SK-N-SH (cell line): Measurements from ENCODE around the gene OSBP2. TPM values are rescaled to one million over a fixed set of nuclear protein-coding genes. Genes with fewer than 3 reads are reported as not detected.

Experiments
- CTCF ChIA-PET: fragments of 300-600, 350-600 bp; formaldehyde crosslinking; extraction: SDS; loops from one replicate; lab custom pipeline; 2021; lab: Yijun Ruan, JAX
- POLR2A ChIA-PET: fragments of 350-600 bp; sonication (Branson Sonifier 250); formaldehyde crosslinking; extraction: SDS; loops from one replicate; lab custom pipeline; 2020; ENCODE audit warnings: antibody characterized with exemption, inconsistent platforms; lab: Yijun Ruan, JAX
- DNase-seq: peaks from one replicate; pipeline ENCODE4 v3.0.0; 2012
- H2AFZ ChIP-seq: fragments of 200-600 bp; sonication (generic); 2 replicates; pipeline ENCODE4 v1.8.1; 2016; ENCODE audit warnings: antibody characterized with exemption, mild to moderate bottlenecking, low read depth
- H3F3A ChIP-seq: fragments of 200-600 bp; sonication (generic); replicated peaks from 2 replicates; pipeline ENCODE3; 2016; ENCODE audit warnings: antibody characterized with exemption, mild to moderate bottlenecking; ENCODE audit not compliant: insufficient read depth
- H3K27ac ChIP-seq, 2 experiments: fragments of 200-500 bp in 1 of 2; fragments of 200-600 bp in 1 of 2; sonication (Bioruptor generic) in 1 of 2; sonication (generic), shearing (Covaris generic) in 1 of 2; 2 replicates each; pipeline versions ENCODE4 v1.5.1 to v1.6.1; 2014 to 2016; ENCODE audit warnings: low read depth in 2 of 2, inconsistent platforms in 1 of 2, low read length in 1 of 2, mild to moderate bottlenecking in 1 of 2, mixed read lengths in 1 of 2
- H3K27me3 ChIP-seq: fragments of 200-600 bp; sonication (generic), shearing (Covaris generic); 2 replicates; pipeline ENCODE4 v1.6.1; 2016; ENCODE audit warnings: mixed run types; ENCODE audit not compliant: insufficient read depth
- H3K36me3 ChIP-seq, 2 experiments: fragments of 200-500 bp in 1 of 2; fragments of 200-600 bp in 1 of 2; sonication (Bioruptor generic) in 1 of 2; sonication (generic) in 1 of 2; replicated peaks in 1 of 2; 2 replicates each; pipeline versions ENCODE3 to v1.5.1; 2014 to 2016; ENCODE audit warnings: low read length in 1 of 2, mild to moderate bottlenecking in 1 of 2; ENCODE audit not compliant: insufficient read depth in 2 of 2, control insufficient read depth in 1 of 2
- H3K4me1 ChIP-seq, 2 experiments: fragments of 200-500 bp in 1 of 2; fragments of 200-600 bp in 1 of 2; sonication (Bioruptor generic) in 1 of 2; sonication (generic), shearing (Covaris generic) in 1 of 2; 2 replicates each; pipeline versions ENCODE4 v1.5.1 to v1.6.1; 2014 to 2016; ENCODE audit warnings: low read depth in 1 of 2, low read length in 1 of 2, mixed run types in 1 of 2; ENCODE audit not compliant: insufficient read depth in 2 of 2, control insufficient read depth in 1 of 2
- H3K4me2 ChIP-seq: fragments of 200-600 bp; sonication (generic), shearing (Covaris generic); 2 replicates; pipeline ENCODE4 v1.6.1; 2017; ENCODE audit warnings: mixed run types
- H3K4me3 ChIP-seq, 2 experiments: fragments of 200-500 bp in 1 of 2; fragments of 200-600 bp in 1 of 2; sonication (Bioruptor generic) in 1 of 2; sonication (generic), shearing (Covaris generic) in 1 of 2; 2 replicates each; pipeline versions ENCODE4 v1.5.1 to v1.8.1; 2014 to 2016; ENCODE audit warnings: low read depth in 2 of 2, inconsistent platforms in 1 of 2, low read length in 1 of 2, mild to moderate bottlenecking in 1 of 2, mixed read lengths in 1 of 2, moderate library complexity in 1 of 2
- H3K79me2 ChIP-seq: fragments of 200-600 bp; sonication (generic); 2 replicates; pipeline ENCODE4 v1.8.1; 2017; ENCODE audit warnings: mild to moderate bottlenecking; ENCODE audit not compliant: insufficient read depth
- H3K9ac ChIP-seq: fragments of 200-600 bp; sonication (generic); 2 replicates; pipeline ENCODE4 v1.6.1; 2017; ENCODE audit warnings: mixed run types
- H3K9me2 ChIP-seq: fragments of 200-600 bp; sonication (generic); 2 replicates; pipeline ENCODE4 v1.6.1; 2017; ENCODE audit warnings: mixed run types
- H3K9me3 ChIP-seq: fragments of 200-600 bp; sonication (generic); 2 replicates; pipeline ENCODE4 v1.6.1; 2017; ENCODE audit warnings: mixed run types, mild to moderate bottlenecking, moderate library complexity
- H4K20me1 ChIP-seq: fragments of 200-600 bp; sonication (generic); 2 replicates; pipeline ENCODE4 v1.6.1; 2017; ENCODE audit warnings: mild to moderate bottlenecking, mixed run types; ENCODE audit not compliant: insufficient read depth
- CHD2 ChIP-seq: fragments of 150-350 bp; IDR thresholded peaks from 2 replicates; pipeline ENCODE4 v1.6.1; 2018; ENCODE audit warnings: low read length; ENCODE audit not compliant: partially characterized antibody
- CTCF ChIP-seq: fragments of 200-600 bp; sonication (generic); IDR thresholded peaks from 2 replicates; pipeline ENCODE4 v1.6.1; 2017; ENCODE audit warnings: antibody characterized with exemption, mild to moderate bottlenecking, moderate library complexity
- EZH2phosphoT487 ChIP-seq: fragments of 200-600 bp; sonication (generic); IDR thresholded peaks from 2 replicates; pipeline ENCODE4 v1.6.1; 2017; ENCODE audit warnings: low read depth, mixed run types, mild to moderate bottlenecking, antibody characterized with exemption, moderate library complexity, borderline replicate concordance
- FOSL2 ChIP-seq: IDR thresholded peaks from 2 replicates; pipeline ENCODE4 v1.4.0; 2012; ENCODE audit warnings: low read depth, mild to moderate bottlenecking, moderate library complexity, borderline replicate concordance
- GABPA ChIP-seq: IDR thresholded peaks from 2 replicates; pipeline ENCODE4 v1.4.0; 2012; ENCODE audit warnings: low read depth, mild to moderate bottlenecking
- IRF3 ChIP-seq: fragments of 150-350 bp; IDR thresholded peaks from 2 replicates; pipeline ENCODE4 v1.6.1; 2016; ENCODE audit warnings: mild to moderate bottlenecking, low read depth, low read length
- MAX ChIP-seq: IDR thresholded peaks from 2 replicates; pipeline ENCODE4 v1.4.0; 2012; ENCODE audit warnings: low read depth
- MXI1 ChIP-seq: IDR thresholded peaks from 2 replicates; pipeline ENCODE4 v1.6.1; 2012; ENCODE audit warnings: mild to moderate bottlenecking, low read depth, low read length, improper control_type of control experiment
- NRF1 ChIP-seq: IDR thresholded peaks from 2 replicates; pipeline ENCODE4 v1.6.1; 2012; ENCODE audit warnings: low read depth, mild to moderate bottlenecking, low read length
- PBX3 ChIP-seq: IDR thresholded peaks from 2 replicates; pipeline ENCODE4; 2012
- POLR2AphosphoS5 ChIP-seq: IDR thresholded peaks from 2 replicates; pipeline ENCODE4 v1.6.1; 2012; ENCODE audit warnings: low read depth, low read length
- RFX5 ChIP-seq: IDR thresholded peaks from 2 replicates; pipeline ENCODE4 v1.6.1; 2012; ENCODE audit warnings: mild to moderate bottlenecking, improper control_type of control experiment, low read length
- TEAD4 ChIP-seq: IDR thresholded peaks from 2 replicates; pipeline ENCODE4 v1.4.0; 2012; ENCODE audit warnings: mild to moderate bottlenecking, borderline replicate concordance; ENCODE audit not compliant: insufficient read depth
- YY1 ChIP-seq: IDR thresholded peaks from 2 replicates; pipeline ENCODE4 v1.4.0; 2012; ENCODE audit warnings: low read depth, mild to moderate bottlenecking
- WGBS: methylation state at CpG from one replicate; pipeline ENCODE4 v1.1.6; 2017; ENCODE audit warnings: low lambda C conversion rate; 5-methylcytosine and 5-hydroxymethylcytosine counted together
- polyA plus RNA-seq, 3 experiments: library from polyadenylated mRNA; depleted of rRNA; stranded (reverse); fragments of >200 nt; gene quantifications; 2 replicates each; pipeline ENCODE4 v1.2.3, GENCODE V29; 2012
- TF ChIP-seq, protein P1 (sequence below): IDR thresholded peaks from 2 replicates; pipeline ENCODE4 v1.4.0; 2012; ENCODE audit warnings: low read depth, borderline replicate concordance

The OSBP2 gene
- polyA plus RNA-seq, 1 of the 3 experiments (the other 2 are of a cell fraction) = 3.1 TPM

- H3K4me1 ChIP-seq = no peaks in the 10 kb centered on the region; a peak in 2 of 4 replicates
- TF ChIP-seq IRF3 (no peak), MXI1 (peak; percentile 40; the same call in 1 of the 2 replicates)
- H3K9me3 ChIP-seq = no peaks in the 10 kb centered on the region
- peak; percentile 31 for DNase-seq
- H2AFZ ChIP-seq = no peak overlapping the region
- no peaks in the 10 kb centered on the region for H3K27me3 ChIP-seq
- no peaks in the 10 kb centered on the region for H3K9me2 ChIP-seq
- H4K20me1 ChIP-seq = no peaks in the 10 kb centered on the region
- H3K27ac ChIP-seq = no peak overlapping the region
- no peak overlapping the region for H3K4me2 ChIP-seq
- no peak overlapping the region for H3K9ac ChIP-seq
- no peaks in the 10 kb centered on the region for H3K36me3 ChIP-seq
- no peak overlapping the region for H3K4me3 ChIP-seq
- ChIA-PET CTCF (interaction anchor here (0.7 to 2.1 kb wide), 6 partner anchors 13 to 310 kb away, joined by 4 to 14 read pairs (median 5); no protein-coding TSS in a partner anchor), POLR2A (no interaction called here)
- no peaks in the 10 kb centered on the region for H3K79me2 ChIP-seq
- 30% methylated on average over 2 of the region's 3 CpGs for WGBS
- no peaks in the 10 kb centered on the region for H3F3A ChIP-seq
These were observed 82.9 kb downstream of the OSBP2 start for GRCh38 chr22:30777587-30777986.

DNA sequence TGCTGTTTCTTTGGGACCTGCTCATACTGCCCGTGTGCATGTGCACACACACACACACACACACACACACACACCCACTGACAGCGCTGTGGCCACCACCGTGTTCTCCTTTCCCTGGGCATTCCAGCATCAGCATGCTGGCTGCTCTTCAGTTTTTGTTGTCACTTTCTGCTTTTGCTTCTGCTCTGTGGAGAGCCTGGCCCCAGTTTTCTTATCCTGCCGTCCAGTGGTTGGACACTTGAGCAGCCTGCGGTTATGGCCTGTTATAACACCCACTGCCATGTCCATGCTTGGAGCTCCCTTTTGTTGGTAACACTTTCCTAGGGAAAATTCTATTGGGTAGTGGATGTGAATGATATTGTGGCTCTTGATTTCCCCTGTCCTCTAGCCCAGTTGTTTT is 83.6 kb downstream of the OSBP2 start:
- Histone ChIP-seq H3K36me3 (no peaks in the 10 kb centered on the region), H3K27me3 (no peaks in the 10 kb centered on the region), H3K4me1 (no peaks in the 10 kb centered on the region; a peak in 2 of 4 replicates), H4K20me1 (no peaks in the 10 kb centered on the region), H3K4me2 (no peak overlapping the region), H3F3A (no peaks in the 10 kb centered on the region)
- POLR2A ChIA-PET = no interaction called here
- TF ChIP-seq POLR2AphosphoS5 = no peak
- TF ChIP-seq, all 33 proteins: peak for 0
- H3K27ac ChIP-seq = no peak overlapping the region
- no peaks in the 10 kb centered on the region for H3K9me2 ChIP-seq
- H3K79me2 ChIP-seq = no peaks in the 10 kb centered on the region
- no peak overlapping the region for H3K4me3 ChIP-seq
- 90% methylated on average over 5 of the region's 5 CpGs for WGBS
- no peaks in the 10 kb centered on the region for H3K9me3 ChIP-seq
- no peak for DNase-seq
- no peak overlapping the region for H3K9ac ChIP-seq
- CTCF ChIA-PET = interaction anchor here (0.7 to 2.1 kb wide), 6 partner anchors 14 to 309 kb away, joined by 4 to 14 read pairs (median 5); no protein-coding TSS in a partner anchor
- H2AFZ ChIP-seq = no peak overlapping the region

DNA sequence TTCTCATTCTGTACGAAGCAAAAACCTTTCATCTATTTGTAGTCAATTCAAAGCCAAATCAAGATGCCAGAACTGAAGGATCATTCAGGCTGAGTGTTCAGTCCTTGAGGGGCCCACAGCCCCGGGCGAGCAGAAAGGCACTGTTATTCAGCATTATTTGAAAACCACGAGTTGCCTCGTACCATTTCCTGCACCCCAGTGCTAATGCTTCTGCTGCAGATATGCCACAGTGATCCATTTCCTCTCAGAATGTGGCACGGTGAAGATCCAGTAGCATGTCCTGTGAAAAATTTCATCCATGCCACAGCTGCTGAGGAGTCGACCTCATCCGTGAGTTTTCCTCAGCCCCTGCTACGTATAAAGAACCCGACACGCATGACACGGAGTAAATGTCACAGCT is 85.4 kb downstream of the OSBP2 start:
- CTCF ChIA-PET = no interaction called here
- POLR2A ChIA-PET = no interaction called here
- TF ChIP-seq CTCF (no peak), NRF1 (no peak), CHD2 (no peak), RFX5 (no peak), YY1 (no peak), PBX3 (no peak), IRF3 (no peak), GABPA (no peak), EZH2phosphoT487 (no peak), FOSL2 (no peak), TEAD4 (no peak), MXI1 (no peak), MAX (no peak)
- TF ChIP-seq, protein P1, sequence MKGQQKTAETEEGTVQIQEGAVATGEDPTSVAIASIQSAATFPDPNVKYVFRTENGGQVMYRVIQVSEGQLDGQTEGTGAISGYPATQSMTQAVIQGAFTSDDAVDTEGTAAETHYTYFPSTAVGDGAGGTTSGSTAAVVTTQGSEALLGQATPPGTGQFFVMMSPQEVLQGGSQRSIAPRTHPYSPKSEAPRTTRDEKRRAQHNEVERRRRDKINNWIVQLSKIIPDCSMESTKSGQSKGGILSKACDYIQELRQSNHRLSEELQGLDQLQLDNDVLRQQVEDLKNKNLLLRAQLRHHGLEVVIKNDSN = no peak

More for the DNA sequence above, 85.4 kb downstream of the OSBP2 start:
- Histone ChIP-seq H3K4me1 (no peaks in the 10 kb centered on the region; a peak in 2 of 4 replicates), H3F3A (no peaks in the 10 kb centered on the region), H4K20me1 (no peaks in the 10 kb centered on the region), H3K4me2 (no peak overlapping the region), H3K4me3 (no peak overlapping the region), H3K27me3 (no peaks in the 10 kb centered on the region), H3K27ac (no peak overlapping the region), H3K9ac (no peak overlapping the region), H3K79me2 (no peaks in the 10 kb centered on the region), H3K36me3 (no peaks in the 10 kb centered on the region), H3K9me2 (no peaks in the 10 kb centered on the region), H3K9me3 (no peaks in the 10 kb centered on the region), H2AFZ (no peak overlapping the region)
- no peak for DNase-seq
- 91% methylated on average over 12 of the region's 12 CpGs for whole genome bisulfite sequencing
